Stimulated activated CD8-positive, alpha-beta memory T cell treated with anti-CD3 and anti-CD28 coated beads, Interleukin-15, amount 100 ng/mL, for 1 hour (primary cell): ENCODE data around the gene OTOP3.

Experiments used
- DNase-seq: peaks from one replicate; pipeline ENCODE4 v3.0.0-alpha.2; 2020; ENCODE audit warnings: low read depth

OTOP3 gene

GRCh38 chr17:74917430-74917829 is 18.3 kb upstream of the OTOP3 start:
- no peak for DNase-seq

GRCh38 chr17:74918906-74919305 is 16.8 kb upstream of the OTOP3 start:
- no peak for DNase-seq

- no peak for DNase-seq
Measured at GRCh38 chr17:74919440-74920305, 16.0 kb upstream of the OTOP3 start.

GRCh38 chr17:74920306-74920620 is 15.4 kb upstream of the OTOP3 start:
- DNase-seq, result no peak

GRCh38 chr17:74920642-74921025 is 15.1 kb upstream of the OTOP3 start:
- DNase-seq, result no peak

- no peak for DNase-seq
Measured at GRCh38 chr17:74921026-74921681, 14.5 kb upstream of the OTOP3 start.

- no peak for DNase-seq
Measured at GRCh38 chr17:74921769-74922168, 13.9 kb upstream of the OTOP3 start.

GRCh38 chr17:74922172-74922571 is 13.5 kb upstream of the OTOP3 start:
- no peak for DNase-seq

- DNase-seq, result peak; percentile 4
Measured at GRCh38 chr17:74922694-74923537, 12.8 kb upstream of the OTOP3 start, which contains the start of gene USH1G. USH1G (minus strand) TSS chr17:74923255; CDS start chr17:74923073, 182 bp downstream.

GRCh38 chr17:74923538-74924249 is 12.0 kb upstream of the OTOP3 start:
- DNase-seq, result peak; percentile 36

GRCh38 chr17:74924250-74924948 is 11.3 kb upstream of the OTOP3 start, which contains the start of gene OTOP2:
OTOP2 (plus strand) TSS chr17:74924273; CDS start chr17:74924633, 360 bp downstream.
- DNase-seq, result no peak

GRCh38 chr17:74925242-74925641 is 10.5 kb upstream of the OTOP3 start:
- DNase-seq, result no peak

- DNase-seq, result no peak
Measured at GRCh38 chr17:74928786-74929185, 6.9 kb upstream of the OTOP3 start.

GRCh38 chr17:74930535-74931036 is 5.1 kb upstream of the OTOP3 start:
- DNase-seq, result no peak

GRCh38 chr17:74935048-74935447 is 650 bp upstream of the OTOP3 start:
- no peak for DNase-seq

- no peak for DNase-seq
Measured at GRCh38 chr17:74936470-74936799, 737 bp downstream of the OTOP3 start.

- no peak for DNase-seq
Measured at GRCh38 chr17:74937064-74938051, 1.7 kb downstream of the OTOP3 start.

- no peak for DNase-seq
Measured at GRCh38 chr17:74938194-74938950, 2.7 kb downstream of the OTOP3 start.

GRCh38 chr17:74939534-74939933 is 3.8 kb downstream of the OTOP3 start:
- no peak for DNase-seq
